ENCODE measurements around the gene RAB27A.

Gene RAB27A

GRCh38 chr15:55234800-55235104 lies 54.9 kb downstream of the RAB27A start:
- Histone ChIP-seq H3K36me3 (ENCODE audit: insufficient read depth, low read length) (no peaks in the 10 kb centered on the region), H3K4me3 (ENCODE audit: low read length) (no peak overlapping the region), H3K27me3 (ENCODE audit: insufficient read depth, low read length) (no peaks in the 10 kb centered on the region), H3K27ac (ENCODE audit: low read depth, low read length) (no peak overlapping the region), H3K9me3 (ENCODE audit: insufficient read depth, low read depth, low read length) (no peaks in the 10 kb centered on the region), H3K4me1 (ENCODE audit: insufficient read depth, low read length) (no peaks in the 10 kb centered on the region), H3K9ac (ENCODE audit: low read depth, low read length) (no peak overlapping the region)
- WGBS = 100% methylated on average over 1 of the region's 1 CpG

- H3K4me1 ChIP-seq (ENCODE audit: insufficient read depth, low read length) = no peaks in the 10 kb centered on the region
- H3K27me3 ChIP-seq (ENCODE audit: insufficient read depth, low read length) = no peaks in the 10 kb centered on the region
- no peaks in the 10 kb centered on the region for H3K9me3 ChIP-seq (ENCODE audit: insufficient read depth, low read depth, low read length)
- H3K27ac ChIP-seq (ENCODE audit: low read depth, low read length) = no peak overlapping the region
- H3K36me3 ChIP-seq (ENCODE audit: insufficient read depth, low read length) = no peaks in the 10 kb centered on the region
- no peak overlapping the region for H3K4me3 ChIP-seq (ENCODE audit: low read length)
- H3K9ac ChIP-seq (ENCODE audit: low read depth, low read length) = no peak overlapping the region
- 96% methylated on average over 2 of the region's 2 CpGs for WGBS
Measured at GRCh38 chr15:55234104-55234799, 55.4 kb downstream of the RAB27A start.

- no peaks in the 10 kb centered on the region for H3K36me3 ChIP-seq (ENCODE audit: insufficient read depth, low read length)
- no peaks in the 10 kb centered on the region for H3K9me3 ChIP-seq (ENCODE audit: insufficient read depth, low read depth, low read length)
- no peaks in the 10 kb centered on the region for H3K4me1 ChIP-seq (ENCODE audit: insufficient read depth, low read length)
- H3K9ac ChIP-seq (ENCODE audit: low read depth, low read length) = no peak overlapping the region
- H3K27ac ChIP-seq (ENCODE audit: low read depth, low read length) = no peak overlapping the region
- H3K4me3 ChIP-seq (ENCODE audit: low read length) = no peak overlapping the region
- WGBS = 94% methylated on average over 1 of the region's 1 CpG
- no peaks in the 10 kb centered on the region for H3K27me3 ChIP-seq (ENCODE audit: insufficient read depth, low read length)
Measured at GRCh38 chr15:55231455-55231854, 58.2 kb downstream of the RAB27A start.

GRCh38 chr15:55230953-55231352 lies 58.7 kb downstream of the RAB27A start:
- WGBS = 89% methylated on average over 1 of the region's 1 CpG
- no peaks in the 10 kb centered on the region for H3K9me3 ChIP-seq (ENCODE audit: insufficient read depth, low read depth, low read length)
- H3K36me3 ChIP-seq (ENCODE audit: insufficient read depth, low read length) = no peaks in the 10 kb centered on the region
- H3K4me3 ChIP-seq (ENCODE audit: low read length) = no peak overlapping the region
- no peak overlapping the region for H3K27ac ChIP-seq (ENCODE audit: low read depth, low read length)
- H3K9ac ChIP-seq (ENCODE audit: low read depth, low read length) = no peak overlapping the region
- H3K27me3 ChIP-seq (ENCODE audit: insufficient read depth, low read length) = no peaks in the 10 kb centered on the region
- H3K4me1 ChIP-seq (ENCODE audit: insufficient read depth, low read length) = no peaks in the 10 kb centered on the region

GRCh38 chr15:55230051-55230670 lies 59.5 kb downstream of the RAB27A start:
- Histone ChIP-seq H3K27me3 (ENCODE audit: insufficient read depth, low read length) (no peaks in the 10 kb centered on the region), H3K27ac (ENCODE audit: low read depth, low read length) (no peak overlapping the region), H3K4me3 (ENCODE audit: low read length) (no peak overlapping the region), H3K9me3 (ENCODE audit: insufficient read depth, low read depth, low read length) (no peaks in the 10 kb centered on the region), H3K4me1 (ENCODE audit: insufficient read depth, low read length) (no peaks in the 10 kb centered on the region), H3K9ac (ENCODE audit: low read depth, low read length) (no peak overlapping the region), H3K36me3 (ENCODE audit: insufficient read depth, low read length) (no peaks in the 10 kb centered on the region)
- WGBS = 76% methylated on average over 3 of the region's 3 CpGs

- Histone ChIP-seq H3K36me3 (ENCODE audit: insufficient read depth, low read length) (no peaks in the 10 kb centered on the region), H3K9me3 (ENCODE audit: insufficient read depth, low read depth, low read length) (no peaks in the 10 kb centered on the region), H3K9ac (ENCODE audit: low read depth, low read length) (no peak overlapping the region), H3K4me3 (ENCODE audit: low read length) (no peak overlapping the region), H3K4me1 (ENCODE audit: insufficient read depth, low read length) (no peaks in the 10 kb centered on the region), H3K27me3 (ENCODE audit: insufficient read depth, low read length) (no peaks in the 10 kb centered on the region), H3K27ac (ENCODE audit: low read depth, low read length) (no peak overlapping the region)
- WGBS = 85% methylated on average over 2 of the region's 2 CpGs
Measured at GRCh38 chr15:55226127-55226526, 63.5 kb downstream of the RAB27A start.

GRCh38 chr15:55224892-55225291 lies 64.7 kb downstream of the RAB27A start:
- no peaks in the 10 kb centered on the region for H3K27me3 ChIP-seq (ENCODE audit: insufficient read depth, low read length)
- H3K9me3 ChIP-seq (ENCODE audit: insufficient read depth, low read depth, low read length) = no peaks in the 10 kb centered on the region
- H3K27ac ChIP-seq (ENCODE audit: low read depth, low read length) = no peak overlapping the region
- H3K36me3 ChIP-seq (ENCODE audit: insufficient read depth, low read length) = no peaks in the 10 kb centered on the region
- H3K9ac ChIP-seq (ENCODE audit: low read depth, low read length) = no peak overlapping the region
- H3K4me1 ChIP-seq (ENCODE audit: insufficient read depth, low read length) = no peaks in the 10 kb centered on the region
- H3K4me3 ChIP-seq (ENCODE audit: low read length) = no peak overlapping the region

- no peaks in the 10 kb centered on the region for H3K9me3 ChIP-seq (ENCODE audit: insufficient read depth, low read depth, low read length)
- H3K27me3 ChIP-seq (ENCODE audit: insufficient read depth, low read length) = no peaks in the 10 kb centered on the region
- H3K36me3 ChIP-seq (ENCODE audit: insufficient read depth, low read length) = no peaks in the 10 kb centered on the region
- no peak overlapping the region for H3K9ac ChIP-seq (ENCODE audit: low read depth, low read length)
- H3K4me3 ChIP-seq (ENCODE audit: low read length) = no peak overlapping the region
- no peaks in the 10 kb centered on the region for H3K4me1 ChIP-seq (ENCODE audit: insufficient read depth, low read length)
- no peak overlapping the region for H3K27ac ChIP-seq (ENCODE audit: low read depth, low read length)
Measured at GRCh38 chr15:55222588-55222987, 67.0 kb downstream of the RAB27A start.

- Histone ChIP-seq H3K4me3 (ENCODE audit: low read length) (no peak overlapping the region), H3K9me3 (ENCODE audit: insufficient read depth, low read depth, low read length) (no peaks in the 10 kb centered on the region), H3K27me3 (ENCODE audit: insufficient read depth, low read length) (no peaks in the 10 kb centered on the region), H3K9ac (ENCODE audit: low read depth, low read length) (no peak overlapping the region), H3K4me1 (ENCODE audit: insufficient read depth, low read length) (no peaks in the 10 kb centered on the region), H3K27ac (ENCODE audit: low read depth, low read length) (peak overlapping the region; percentile 11; the same call in 1 of the 2 replicates), H3K36me3 (ENCODE audit: insufficient read depth, low read length) (no peaks in the 10 kb centered on the region)
- WGBS = 84% methylated on average over 6 of the region's 6 CpGs
Measured at GRCh38 chr15:55221090-55222011, 68.3 kb downstream of the RAB27A start.

GRCh38 chr15:55220606-55221005 lies 69.0 kb downstream of the RAB27A start:
- H3K27me3 ChIP-seq (ENCODE audit: insufficient read depth, low read length) = no peaks in the 10 kb centered on the region
- H3K36me3 ChIP-seq (ENCODE audit: insufficient read depth, low read length) = no peaks in the 10 kb centered on the region
- H3K9ac ChIP-seq (ENCODE audit: low read depth, low read length) = no peak overlapping the region
- no peaks in the 10 kb centered on the region for H3K9me3 ChIP-seq (ENCODE audit: insufficient read depth, low read depth, low read length)
- H3K4me1 ChIP-seq (ENCODE audit: insufficient read depth, low read length) = no peaks in the 10 kb centered on the region
- no peak overlapping the region for H3K4me3 ChIP-seq (ENCODE audit: low read length)
- H3K27ac ChIP-seq (ENCODE audit: low read depth, low read length) = peak overlapping the region; percentile 11; the same call in 1 of the 2 replicates

- no peaks in the 10 kb centered on the region for H3K9me3 ChIP-seq (ENCODE audit: insufficient read depth, low read depth, low read length)
- H3K4me1 ChIP-seq (ENCODE audit: insufficient read depth, low read length) = no peaks in the 10 kb centered on the region
- 92% methylated on average over 2 of the region's 2 CpGs for WGBS
- no peak overlapping the region for H3K9ac ChIP-seq (ENCODE audit: low read depth, low read length)
- H3K27ac ChIP-seq (ENCODE audit: low read depth, low read length) = no peak overlapping the region
- no peaks in the 10 kb centered on the region for H3K36me3 ChIP-seq (ENCODE audit: insufficient read depth, low read length)
- no peaks in the 10 kb centered on the region for H3K27me3 ChIP-seq (ENCODE audit: insufficient read depth, low read length)
- H3K4me3 ChIP-seq (ENCODE audit: low read length) = no peak overlapping the region
Measured at GRCh38 chr15:55218056-55218455, 71.6 kb downstream of the RAB27A start.

Data from HUES64 (cell line).